ENCODE measurements around the gene LMNA.

DNA sequence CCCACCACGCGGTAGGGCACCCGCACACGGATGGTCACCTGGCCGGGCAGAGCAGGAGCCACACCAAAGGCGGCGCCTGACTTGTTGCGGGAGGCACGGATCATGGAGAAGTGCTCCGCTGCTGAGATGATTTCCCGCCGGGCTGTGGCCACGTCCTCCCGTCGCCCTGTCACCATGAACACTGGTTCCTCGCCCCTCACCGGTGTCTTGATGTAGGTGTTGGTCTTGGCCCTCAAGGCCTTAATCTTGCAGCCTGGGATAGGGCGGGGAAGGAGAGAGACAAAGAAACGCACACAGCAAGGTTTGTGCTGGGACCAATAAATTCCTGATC is 37.1 kb upstream of the LMNA start:
- TF ChIP-seq RFX5 (IDR thresholded peaks at IDR 0.05; ENCODE audit: low read length) (no peak), SMC3 (IDR thresholded peaks at IDR 0.05; ENCODE audit: low read depth, low read length) (no peak)

All from SK-N-SH (cell line).